Lower lobe of right lung (tissue), 2 donors: ENCODE measurements around the gene TMEM108. TPM values are rescaled to one million over a fixed set of nuclear protein-coding genes. Genes with fewer than 3 reads are reported as not detected.

Experiments
- ATAC-seq, 2 donors: fragments of 200-7000 bp; cut with Tn5 transposase; one replicate each; pipeline ENCODE4 v1.9.1; 2020 to 2022; ENCODE audit warnings: mild to moderate bottlenecking in 2 of 2, moderate library complexity in 2 of 2
- DNase-seq: peaks from one replicate; pipeline ENCODE4 v3.0.0-alpha.2; 2020
- H3K27ac ChIP-seq: fragments of 200-600 bp; one replicate; pipeline ENCODE4 v1.8.0; 2022
- H3K27me3 ChIP-seq: fragments of 200-600 bp; one replicate; pipeline ENCODE4 v1.8.0; 2022; ENCODE audit warnings: low read depth
- H3K36me3 ChIP-seq: fragments of 200-600 bp; one replicate; pipeline ENCODE4 v1.8.0; 2022; ENCODE audit warnings: mild to moderate bottlenecking
- H3K4me1 ChIP-seq: fragments of 200-600 bp; one replicate; pipeline ENCODE4 v1.8.0; 2022
- H3K4me3 ChIP-seq: fragments of 200-600 bp; one replicate; pipeline ENCODE4 v1.8.0; 2022; ENCODE audit warnings: mild to moderate bottlenecking
- H3K9me3 ChIP-seq: fragments of 200-600 bp; one replicate; pipeline ENCODE4 v1.8.0; 2022
- intact Hi-C: fragments of 100-400 bp; cut with DNase I; formaldehyde crosslinking; loops from one replicate; pipeline ENCODE4 v1.11.0; 2022
- total RNA-seq: library from RNA; stranded (reverse); fragmentation: NEBNext Ultra II Directional; extraction: Animal tissue kit (Norgen Biotek cat#: 25700); gene quantifications from one replicate; pipeline ENCODE4 v1.2.1, GENCODE V29; 2021
- TF ChIP-seq, protein P1 (sequence below): fragments of 200-600 bp; IDR thresholded peaks from one replicate; pipeline ENCODE4 v1.8.0; 2022; ENCODE audit warnings: antibody characterized with exemption, mild to moderate bottlenecking
- donor health status: DM: no; HTN: yes; CAD: no; lungs with severe emphysema.

Gene TMEM108
- total RNA-seq, 1 donor from 2014 or later = 18.5 TPM

DNA sequence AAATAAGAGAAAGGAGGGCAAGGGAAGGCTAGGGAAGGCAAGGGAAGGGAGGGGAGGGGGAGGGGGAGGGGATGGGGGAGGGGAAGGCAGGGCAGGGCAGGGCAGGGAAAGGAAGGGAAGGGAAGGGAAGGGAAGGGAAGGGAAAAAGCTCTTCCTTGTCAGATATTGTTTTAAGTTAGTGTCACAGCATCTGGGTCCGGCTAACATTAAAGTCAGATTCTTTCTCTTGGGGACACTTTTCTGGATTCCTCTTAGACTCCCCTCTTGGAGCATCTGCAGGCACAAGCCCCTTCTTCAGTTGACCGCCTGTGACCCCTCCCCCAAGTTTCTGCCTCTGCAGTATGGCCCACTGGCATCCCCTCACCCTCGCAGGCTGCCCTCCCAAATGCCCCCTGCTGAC lies 387.7 kb downstream of the TMEM108 start:
- intact Hi-C loops = no loop called here
- no peaks in the 10 kb centered on the region for H3K9me3 ChIP-seq
- no peak for ATAC-seq

DNA sequence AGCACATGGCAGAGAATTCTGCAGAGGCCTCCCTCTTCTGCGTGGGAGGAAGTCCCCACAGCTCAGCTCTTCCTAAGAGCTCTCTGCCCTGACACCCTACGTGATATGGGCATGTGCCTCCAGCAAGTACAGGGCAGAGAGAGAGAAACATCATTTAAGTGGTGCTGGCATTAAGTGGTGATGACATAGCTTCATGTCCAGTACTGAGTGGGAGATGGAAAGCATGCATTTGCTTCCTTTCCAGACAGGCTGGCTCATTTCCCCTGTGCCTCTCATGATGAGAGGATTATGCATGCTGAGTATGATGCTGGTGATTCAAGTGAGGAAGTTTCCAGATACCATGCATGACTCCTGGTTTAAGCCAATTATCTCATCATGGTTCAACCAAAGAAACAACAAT lies 388.5 kb downstream of the TMEM108 start:
- H3K36me3 ChIP-seq = no peaks in the 10 kb centered on the region
- no peak overlapping the region for H3K27ac ChIP-seq
- DNase-seq (no peak), ATAC-seq (no peak)
- no peaks in the 10 kb centered on the region for H3K9me3 ChIP-seq
- H3K4me1 ChIP-seq = no peaks in the 10 kb centered on the region
- no peak overlapping the region for H3K4me3 ChIP-seq
- no peaks in the 10 kb centered on the region for H3K27me3 ChIP-seq
- intact Hi-C loops = no loop called here
- TF ChIP-seq, protein P1, sequence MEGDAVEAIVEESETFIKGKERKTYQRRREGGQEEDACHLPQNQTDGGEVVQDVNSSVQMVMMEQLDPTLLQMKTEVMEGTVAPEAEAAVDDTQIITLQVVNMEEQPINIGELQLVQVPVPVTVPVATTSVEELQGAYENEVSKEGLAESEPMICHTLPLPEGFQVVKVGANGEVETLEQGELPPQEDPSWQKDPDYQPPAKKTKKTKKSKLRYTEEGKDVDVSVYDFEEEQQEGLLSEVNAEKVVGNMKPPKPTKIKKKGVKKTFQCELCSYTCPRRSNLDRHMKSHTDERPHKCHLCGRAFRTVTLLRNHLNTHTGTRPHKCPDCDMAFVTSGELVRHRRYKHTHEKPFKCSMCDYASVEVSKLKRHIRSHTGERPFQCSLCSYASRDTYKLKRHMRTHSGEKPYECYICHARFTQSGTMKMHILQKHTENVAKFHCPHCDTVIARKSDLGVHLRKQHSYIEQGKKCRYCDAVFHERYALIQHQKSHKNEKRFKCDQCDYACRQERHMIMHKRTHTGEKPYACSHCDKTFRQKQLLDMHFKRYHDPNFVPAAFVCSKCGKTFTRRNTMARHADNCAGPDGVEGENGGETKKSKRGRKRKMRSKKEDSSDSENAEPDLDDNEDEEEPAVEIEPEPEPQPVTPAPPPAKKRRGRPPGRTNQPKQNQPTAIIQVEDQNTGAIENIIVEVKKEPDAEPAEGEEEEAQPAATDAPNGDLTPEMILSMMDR = no peak

More for the DNA sequence above, 387.7 kb downstream of the TMEM108 start:
- no peak for DNase-seq
- H3K4me3 ChIP-seq = no peak overlapping the region
- H3K36me3 ChIP-seq = no peaks in the 10 kb centered on the region
- TF ChIP-seq, protein P1 = no peak
- no peak overlapping the region for H3K27ac ChIP-seq
- H3K27me3 ChIP-seq = no peaks in the 10 kb centered on the region
- H3K4me1 ChIP-seq = no peaks in the 10 kb centered on the region

DNA sequence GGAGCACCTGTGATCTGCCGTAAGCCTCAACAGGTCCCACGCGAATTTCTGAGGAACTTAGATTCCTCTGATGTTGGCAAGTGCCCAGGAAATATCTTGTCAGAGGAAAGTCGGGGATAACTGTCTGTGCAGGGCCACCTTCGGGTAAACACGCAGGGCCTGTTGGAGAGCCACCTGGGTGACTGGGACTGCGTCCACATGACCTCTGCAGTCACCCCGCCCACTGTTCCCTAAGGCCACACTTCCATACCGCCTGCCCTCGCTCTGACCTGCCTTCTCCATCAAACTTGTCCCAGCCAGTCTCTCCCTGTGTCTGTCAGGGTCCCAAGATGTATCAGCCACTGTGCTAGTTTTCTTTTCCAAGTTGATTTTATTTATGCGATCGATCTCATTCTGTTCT lies 390.4 kb downstream of the TMEM108 start:
- no peak for ATAC-seq

DNA sequence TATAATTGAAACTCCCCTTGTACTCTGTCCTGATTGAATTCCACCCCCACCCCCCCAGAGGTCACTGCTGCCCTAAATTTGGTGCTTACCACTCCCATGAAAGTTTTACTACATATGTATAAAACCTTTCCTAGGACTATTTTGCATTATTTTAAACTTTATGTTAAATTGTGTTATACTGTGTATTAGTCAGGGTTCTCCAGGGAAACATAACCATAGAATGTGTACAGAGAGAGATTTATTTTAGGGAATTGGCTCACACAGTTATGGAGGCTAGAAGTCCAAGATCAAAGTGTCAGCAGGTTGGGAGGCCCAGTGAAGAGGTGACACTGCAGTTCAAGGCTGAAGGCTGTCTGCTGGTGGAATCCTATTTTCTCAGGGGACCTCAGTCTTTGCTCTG lies 390.9 kb downstream of the TMEM108 start:
- Histone ChIP-seq H3K9me3 (no peaks in the 10 kb centered on the region), H3K4me1 (no peaks in the 10 kb centered on the region), H3K36me3 (no peaks in the 10 kb centered on the region), H3K27ac (no peak overlapping the region), H3K4me3 (no peak overlapping the region), H3K27me3 (no peaks in the 10 kb centered on the region)
- no peak for ATAC-seq
- no peak for DNase-seq
- TF ChIP-seq, protein P1 = no peak
- intact Hi-C loops = no loop called here

More for the DNA sequence above, 390.4 kb downstream of the TMEM108 start:
- no peak for DNase-seq
- Histone ChIP-seq H3K4me3 (no peak overlapping the region), H3K27ac (no peak overlapping the region), H3K36me3 (no peaks in the 10 kb centered on the region), H3K27me3 (no peaks in the 10 kb centered on the region), H3K9me3 (no peaks in the 10 kb centered on the region), H3K4me1 (no peaks in the 10 kb centered on the region)
- TF ChIP-seq, protein P1 = no peak
- intact Hi-C loops = no loop called here

DNA sequence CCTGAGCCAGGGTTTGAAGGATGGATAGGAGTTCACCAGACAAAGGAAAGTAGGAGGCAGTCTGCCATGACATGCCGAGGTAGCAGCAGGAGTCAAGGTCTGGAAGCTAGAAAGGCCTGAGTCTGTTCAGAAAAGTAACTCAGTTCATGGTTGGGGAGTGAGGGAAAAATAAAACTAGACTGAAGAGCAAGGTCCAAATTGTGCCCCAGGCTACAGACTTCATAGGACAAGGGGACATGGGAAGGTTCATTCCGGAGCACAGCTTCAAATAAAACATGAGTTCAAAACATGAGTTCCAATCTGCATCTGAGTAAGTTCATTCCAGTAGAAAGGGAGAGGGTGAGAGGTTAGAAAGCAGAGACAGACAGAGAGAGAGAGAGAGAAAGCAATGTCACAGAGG lies 401.4 kb downstream of the TMEM108 start:
- H3K27ac ChIP-seq = no peak overlapping the region
- intact Hi-C loops = no loop called here

More for the DNA sequence above, 401.4 kb downstream of the TMEM108 start:
- ATAC-seq = no peak
- H3K4me1 ChIP-seq = peaks cover 15% of the 10 kb centered on the region
- no peak for DNase-seq
- no peaks in the 10 kb centered on the region for H3K36me3 ChIP-seq
- no peaks in the 10 kb centered on the region for H3K27me3 ChIP-seq
- no peaks in the 10 kb centered on the region for H3K9me3 ChIP-seq
- H3K4me3 ChIP-seq = no peak overlapping the region
- TF ChIP-seq, protein P1 = no peak
